Duodenal mucosa (tissue), 2 donors: ENCODE measurements around the gene WDR5.

Experiments
- H3K27ac ChIP-seq: one replicate; pipeline ENCODE4 v1.7.0; 2013; ENCODE audit warnings: low read depth, low read length
- H3K27me3 ChIP-seq, 2 donors: one replicate each; pipeline ENCODE4 v1.7.0; 2013; ENCODE audit warnings: low read length in 2 of 2, control low read depth in 1 of 2; ENCODE audit not compliant: insufficient read depth in 2 of 2, control insufficient read depth in 1 of 2
- H3K36me3 ChIP-seq, 2 donors: one replicate each; pipeline ENCODE4 v1.7.0; 2013; ENCODE audit warnings: low read length in 2 of 2, control low read depth in 1 of 2; ENCODE audit not compliant: insufficient read depth in 2 of 2, control insufficient read depth in 1 of 2
- H3K4me1 ChIP-seq, 2 donors: one replicate each; pipeline ENCODE4 v1.7.0; 2013; ENCODE audit warnings: low read length in 2 of 2, control low read depth in 1 of 2; ENCODE audit not compliant: insufficient read depth in 2 of 2, control insufficient read depth in 1 of 2
- H3K4me3 ChIP-seq, 2 donors: one replicate each; pipeline ENCODE4 v1.7.0; 2013; ENCODE audit warnings: low read length in 2 of 2, low read depth in 1 of 2
- H3K9ac ChIP-seq, 2 donors: one replicate each; pipeline ENCODE4 v1.7.0; 2013; ENCODE audit warnings: low read length in 2 of 2, low read depth in 1 of 2
- H3K9me3 ChIP-seq, 2 donors: one replicate each; pipeline ENCODE4 v1.7.0; 2013; ENCODE audit warnings: low read length in 2 of 2, control low read depth in 1 of 2; ENCODE audit not compliant: control insufficient read depth in 1 of 2

The WDR5 gene

DNA sequence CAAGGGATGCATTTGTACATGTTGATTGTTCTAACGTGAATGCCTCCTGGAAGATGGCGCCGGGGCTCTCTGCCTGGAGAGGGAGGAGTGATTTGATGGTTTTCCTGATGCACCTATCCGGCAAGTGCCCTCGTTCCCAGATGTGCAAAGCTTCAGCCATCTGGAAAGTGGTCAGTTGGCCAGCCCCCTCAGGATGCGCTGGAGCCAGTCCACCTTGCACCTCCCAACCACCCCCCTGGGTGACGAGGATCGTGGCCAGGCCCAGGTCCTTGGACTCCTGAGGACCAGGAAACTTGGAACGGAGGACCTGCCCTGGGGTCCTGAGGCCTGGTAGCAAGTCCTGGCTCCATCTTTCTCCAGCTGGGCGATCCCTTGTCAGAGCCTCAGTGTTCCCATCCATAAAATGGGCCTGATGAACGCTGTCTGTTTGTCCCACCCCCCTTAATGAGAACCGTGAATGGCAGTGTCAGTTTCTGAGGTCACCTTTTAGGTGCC lies 52.1 kb downstream of the WDR5 start:
- Histone ChIP-seq H3K4me1 (peaks cover 0 to 3% of the 10 kb centered on the region in 2 donors), H3K36me3 (no peaks in the 10 kb centered on the region), H3K27me3 (peaks cover 0 to 4% of the 10 kb centered on the region in 2 donors), H3K4me3 (no peak overlapping the region), H3K9me3 (no peaks in the 10 kb centered on the region), H3K27ac (no peak overlapping the region), H3K9ac (no peak overlapping the region)

- Histone ChIP-seq H3K9ac (no peak overlapping the region), H3K27ac (no peak overlapping the region), H3K9me3 (no peaks in the 10 kb centered on the region), H3K4me3 (no peak overlapping the region), H3K36me3 (no peaks in the 10 kb centered on the region), H3K4me1 (peaks cover 0 to 3% of the 10 kb centered on the region in 2 donors), H3K27me3 (peaks cover 0 to 4% of the 10 kb centered on the region in 2 donors)
These were observed 52.7 kb downstream of the WDR5 start for GRCh38 chr9:134188386-134189144.

DNA sequence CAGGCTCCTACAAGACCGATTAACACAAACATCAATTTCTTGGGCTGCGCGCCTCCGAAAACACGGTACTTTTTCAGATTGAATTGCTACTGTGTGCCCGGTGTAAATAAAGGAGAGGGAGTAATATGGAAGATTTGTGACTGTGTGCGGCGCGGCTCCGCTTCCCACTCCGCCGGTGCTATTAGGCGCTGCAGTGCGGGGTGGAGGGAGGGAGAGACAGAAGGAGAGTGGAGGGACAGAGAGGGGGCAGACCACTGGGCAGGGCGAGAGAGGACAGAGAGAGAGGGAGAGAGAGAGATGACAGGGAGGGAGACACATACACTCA lies 53.2 kb downstream of the WDR5 start:
- Histone ChIP-seq H3K27ac (no peak overlapping the region), H3K4me3 (no peak overlapping the region), H3K9ac (no peak overlapping the region), H3K4me1 (peaks cover 0 to 3% of the 10 kb centered on the region in 2 donors), H3K36me3 (no peaks in the 10 kb centered on the region), H3K27me3 (peaks cover 0 to 4% of the 10 kb centered on the region in 2 donors), H3K9me3 (no peaks in the 10 kb centered on the region)

GRCh38 chr9:134189470-134190231 lies 53.8 kb downstream of the WDR5 start:
- peaks cover 0 to 3% of the 10 kb centered on the region in 2 donors for H3K4me1 ChIP-seq
- H3K27ac ChIP-seq = no peak overlapping the region
- H3K9me3 ChIP-seq = no peaks in the 10 kb centered on the region
- no peak overlapping the region for H3K4me3 ChIP-seq
- H3K27me3 ChIP-seq = peaks cover 0 to 4% of the 10 kb centered on the region in 2 donors
- H3K36me3 ChIP-seq = no peaks in the 10 kb centered on the region
- H3K9ac ChIP-seq = no peak overlapping the region

GRCh38 chr9:134190232-134191121 lies 54.6 kb downstream of the WDR5 start:
- H3K27ac ChIP-seq = no peak overlapping the region
- H3K4me3 ChIP-seq = no peak overlapping the region
- no peak overlapping the region for H3K9ac ChIP-seq
- H3K9me3 ChIP-seq = no peaks in the 10 kb centered on the region
- no peaks in the 10 kb centered on the region for H3K36me3 ChIP-seq
- peaks cover 2 to 3% of the 10 kb centered on the region in 2 donors for H3K4me1 ChIP-seq
- peaks cover 0 to 4% of the 10 kb centered on the region in 2 donors for H3K27me3 ChIP-seq

- H3K4me3 ChIP-seq = no peak overlapping the region
- no peak overlapping the region for H3K27ac ChIP-seq
- no peaks in the 10 kb centered on the region for H3K9me3 ChIP-seq
- no peaks in the 10 kb centered on the region for H3K36me3 ChIP-seq
- peaks cover 0 to under 1% of the 10 kb centered on the region in 2 donors for H3K27me3 ChIP-seq
- no peak overlapping the region for H3K9ac ChIP-seq
- peaks cover 3 to 4% of the 10 kb centered on the region in 2 donors for H3K4me1 ChIP-seq
These were observed 55.8 kb downstream of the WDR5 start for GRCh38 chr9:134191455-134192209.

GRCh38 chr9:134192311-134192950 lies 56.5 kb downstream of the WDR5 start:
- peaks cover 0 to 4% of the 10 kb centered on the region in 2 donors for H3K4me1 ChIP-seq
- no peak overlapping the region for H3K4me3 ChIP-seq
- H3K9me3 ChIP-seq = no peaks in the 10 kb centered on the region
- no peaks in the 10 kb centered on the region for H3K27me3 ChIP-seq
- no peaks in the 10 kb centered on the region for H3K36me3 ChIP-seq
- no peak overlapping the region for H3K27ac ChIP-seq
- no peak overlapping the region for H3K9ac ChIP-seq

DNA sequence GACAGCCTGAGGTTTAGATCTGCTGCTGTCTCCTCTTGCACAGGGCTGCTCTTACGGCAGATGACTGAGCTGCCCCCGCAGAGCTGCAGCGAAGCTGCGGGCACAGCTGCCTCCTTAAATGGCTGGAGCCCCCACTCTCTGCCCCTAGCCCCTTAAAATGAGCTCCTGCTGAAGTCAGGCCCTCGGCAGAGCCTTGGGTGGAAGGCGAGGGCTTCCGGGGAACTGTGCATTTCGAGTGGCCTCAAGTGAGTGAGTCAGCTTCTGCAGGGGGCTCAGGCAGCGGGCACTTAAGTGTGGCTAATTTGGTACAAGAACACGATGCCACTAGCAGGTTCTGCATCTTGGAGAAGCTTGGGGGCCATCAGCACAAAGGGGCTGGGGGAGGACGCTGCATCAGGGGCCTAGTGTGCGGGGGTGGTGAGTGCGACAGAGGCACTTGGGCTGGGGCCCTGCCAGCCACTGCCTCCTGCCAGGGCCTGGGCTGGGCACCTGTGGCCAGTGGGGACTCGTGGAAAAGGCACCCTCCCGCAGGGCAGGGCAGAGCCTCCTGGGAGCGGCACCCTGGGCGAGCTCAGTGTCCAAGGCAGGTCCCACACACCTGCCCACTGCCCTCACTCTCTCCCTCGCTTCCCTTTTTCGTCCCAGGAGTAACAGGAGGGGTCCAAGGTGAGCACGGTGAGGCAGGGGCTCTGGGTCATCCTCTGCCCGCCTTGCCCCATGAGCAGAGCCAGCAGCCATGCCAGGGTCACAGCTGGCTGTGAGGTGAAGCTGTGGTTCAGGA lies 57.3 kb downstream of the WDR5 start:
- Histone ChIP-seq H3K9ac (no peak overlapping the region), H3K9me3 (no peaks in the 10 kb centered on the region), H3K4me1 (peaks cover 0 to 4% of the 10 kb centered on the region in 2 donors), H3K27me3 (no peaks in the 10 kb centered on the region), H3K4me3 (no peak overlapping the region), H3K36me3 (no peaks in the 10 kb centered on the region), H3K27ac (no peak overlapping the region)
